ENCODE data around the gene NCKAP5. TPM values are rescaled to one million over a fixed set of nuclear protein-coding genes. Genes with fewer than 3 reads are reported as not detected.

NCKAP5 gene
- total and polyA plus RNA-seq, 2 of the 8 experiments (the other 6 are each of a cell fraction or from before 2014, with no cell fraction given) = 0.27 to 0.86 TPM

DNA sequence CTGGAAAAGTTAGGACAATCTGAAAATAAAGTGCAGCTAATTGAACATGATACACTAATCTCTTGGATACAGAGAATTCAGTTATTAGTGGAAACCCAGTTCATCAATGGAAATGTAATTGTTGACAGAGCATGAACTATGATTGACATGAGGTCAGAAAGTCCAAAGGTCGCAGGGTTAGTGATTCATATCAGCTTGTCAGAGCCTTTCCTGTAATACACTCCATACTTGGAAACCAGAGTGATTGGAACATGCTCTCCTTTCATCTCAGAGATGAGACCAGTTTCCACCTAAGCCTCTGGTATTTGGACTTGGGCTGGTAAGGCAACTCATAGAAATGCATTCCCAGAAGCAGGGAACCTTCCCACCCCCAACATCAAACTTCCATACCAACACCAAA, 8.5 kb upstream of the NCKAP5 start (continued):
- TF ChIP-seq ZNF274 (IDR thresholded peaks at IDR 0.05; ENCODE audit: borderline replicate concordance, extremely low read depth, low read length) (no peak), SP1 (IDR thresholded peaks at IDR 0.05; ENCODE audit: low read depth, low read length) (no peak), JUN (IDR thresholded peaks at IDR 0.05; ENCODE audit: low read depth, low read length) (no peak)
